WTC11 (cell line): ENCODE data around the gene AGAP1. TPM values are rescaled to one million over a fixed set of nuclear protein-coding genes. Genes with fewer than 3 reads are reported as not detected.

Experiments
- ATAC-seq: fragments of 200-7000 bp; cut with Tn5 transposase; 2 replicates; pipeline ENCODE4 v1.10.0; 2021; ENCODE audit warnings: mild to moderate bottlenecking, moderate library complexity
- CTCF ChIA-PET: fragments of 300-600 bp; sonication (Branson Sonifier 250); formaldehyde crosslinking; loops from one replicate; lab custom pipeline; 2021; ENCODE audit warnings: antibody characterized with exemption; lab: Charles Lee
- POLR2A ChIA-PET: fragments of 350-600 bp; sonication (Branson Sonifier 250); formaldehyde crosslinking; loops from one replicate; lab custom pipeline; 2021; ENCODE audit warnings: antibody characterized with exemption; lab: Charles Lee
- DNase-seq: peaks from one replicate; pipeline ENCODE4 v3.0.0; 2021; ENCODE audit warnings: low spot score
- H3K27ac Mint-ChIP-seq: 2 replicates; pipeline ENCODE4 v1.8.0; 2021; ENCODE audit warnings: mixed read lengths
- H3K27me3 Mint-ChIP-seq: 2 replicates; pipeline ENCODE4 v1.8.0; 2021; ENCODE audit warnings: low read depth, mild to moderate bottlenecking, moderate library complexity, mixed read lengths
- H3K36me3 Mint-ChIP-seq: 2 replicates; pipeline ENCODE4 v1.8.0; 2021; ENCODE audit warnings: mixed read lengths
- H3K4me1 Mint-ChIP-seq: 2 replicates; pipeline ENCODE4 v1.8.0; 2022; ENCODE audit warnings: mixed read lengths
- H3K4me3 Mint-ChIP-seq: 2 replicates; pipeline ENCODE4 v1.8.0; 2021; ENCODE audit warnings: mild to moderate bottlenecking, moderate library complexity, mixed read lengths
- H3K9me3 Mint-ChIP-seq: 2 replicates; pipeline ENCODE4 v1.8.0; 2021; ENCODE audit warnings: mixed read lengths
- EMX1 ChIP-seq: fragments of 250-450 bp; sonication (Bioruptor Pico); IDR thresholded peaks from 2 replicates; pipeline ENCODE4 v1.8.0; 2021; ENCODE audit warnings: mild to moderate bottlenecking
- FOXJ3 ChIP-seq: sonication (generic); formaldehyde crosslinking; IDR thresholded peaks from 2 replicates; pipeline ENCODE4 v1.9.0; 2021; ENCODE audit warnings: missing genetic modification reagents, mild to moderate bottlenecking, borderline replicate concordance
- GRHL2 ChIP-seq: fragments of 250-450 bp; sonication (Bioruptor Pico); IDR thresholded peaks from 2 replicates; pipeline ENCODE4 v1.8.0; 2022; ENCODE audit warnings: mild to moderate bottlenecking, moderate library complexity; ENCODE audit not compliant: insufficient replicate concordance, severe bottlenecking
- GTF2I ChIP-seq: fragments of 250-450 bp; sonication (Bioruptor Pico); conservative IDR thresholded peaks from 2 replicates; pipeline ENCODE4 v1.4.0; 2021; ENCODE audit warnings: mild to moderate bottlenecking
- JUN ChIP-seq: sonication (generic); formaldehyde crosslinking; IDR thresholded peaks from 2 replicates; pipeline ENCODE4 v1.8.0; 2023; ENCODE audit warnings: mild to moderate bottlenecking, missing genetic modification reagents
- NFYB ChIP-seq: sonication (generic); formaldehyde crosslinking; conservative IDR thresholded peaks from 2 replicates; pipeline ENCODE4 v1.8.0; 2022; ENCODE audit warnings: low read depth, missing genetic modification reagents
- RORB ChIP-seq: fragments of 250-450 bp; sonication (Bioruptor Pico); IDR thresholded peaks from 2 replicates; pipeline ENCODE4 v1.9.0; 2021; ENCODE audit warnings: mild to moderate bottlenecking
- SMAD3 ChIP-seq: sonication (generic); formaldehyde crosslinking; IDR thresholded peaks from 2 replicates; pipeline ENCODE4 v1.8.0; 2022; ENCODE audit warnings: missing genetic modification reagents, mild to moderate bottlenecking, borderline replicate concordance
- SOX15 ChIP-seq: fragments of 250-450 bp; sonication (Bioruptor Pico); IDR thresholded peaks from 2 replicates; pipeline ENCODE4 v1.9.0; 2021; ENCODE audit warnings: mild to moderate bottlenecking
- TEAD1 ChIP-seq: sonication (generic); formaldehyde crosslinking; IDR thresholded peaks from 2 replicates; pipeline ENCODE4 v1.8.0; 2022; ENCODE audit warnings: mild to moderate bottlenecking, missing genetic modification reagents
- TEAD4 ChIP-seq: sonication (generic); formaldehyde crosslinking; IDR thresholded peaks from 2 replicates; pipeline ENCODE4 v1.8.0; 2022; ENCODE audit warnings: mild to moderate bottlenecking, missing genetic modification reagents
- ZNF121 ChIP-seq: sonication (generic); formaldehyde crosslinking; IDR thresholded peaks from 2 replicates; pipeline ENCODE4 v1.8.0; 2023; ENCODE audit warnings: missing genetic modification reagents
- ZNF219 ChIP-seq: sonication (generic); formaldehyde crosslinking; IDR thresholded peaks from 2 replicates; pipeline ENCODE4 v1.8.0; 2023; ENCODE audit warnings: missing genetic modification reagents, mild to moderate bottlenecking, borderline replicate concordance
- ZNF232 ChIP-seq: sonication (generic); formaldehyde crosslinking; IDR thresholded peaks from 2 replicates; pipeline ENCODE4 v1.8.0; 2022; ENCODE audit warnings: mild to moderate bottlenecking, missing genetic modification reagents
- ZNF396 ChIP-seq: fragments of 250-450 bp; sonication (Bioruptor Pico); IDR thresholded peaks from 2 replicates; pipeline ENCODE4 v1.8.0; 2021; ENCODE audit warnings: mild to moderate bottlenecking, moderate library complexity, borderline replicate concordance
- ZNF423 ChIP-seq: fragments of 250-450 bp; sonication (Bioruptor Pico); IDR thresholded peaks from 2 replicates; pipeline ENCODE4 v2.1.2; 2022; ENCODE audit warnings: mild to moderate bottlenecking, moderate library complexity
- ZNF671 ChIP-seq: fragments of 250-450 bp; sonication (Bioruptor Pico); IDR thresholded peaks from 2 replicates; pipeline ENCODE4 v1.8.0; 2021; ENCODE audit warnings: mild to moderate bottlenecking
- total RNA-seq: library from RNA; stranded (reverse); gene quantifications from 3 replicates; pipeline ENCODE4 v1.2.3, GENCODE V29; 2021
- TF ChIP-seq, protein P1 (sequence below): sonication (generic); formaldehyde crosslinking; IDR thresholded peaks from 2 replicates; pipeline ENCODE4 v1.8.1; 2023; ENCODE audit warnings: mild to moderate bottlenecking, missing genetic modification reagents, borderline replicate concordance
- TF ChIP-seq, protein P2 (sequence below): sonication (generic); formaldehyde crosslinking; IDR thresholded peaks from 2 replicates; pipeline ENCODE4 v1.8.1; 2022; ENCODE audit warnings: missing genetic modification reagents, borderline replicate concordance
- TF ChIP-seq, protein P3 (sequence below): sonication (generic); formaldehyde crosslinking; IDR thresholded peaks from 2 replicates; pipeline ENCODE4 v1.8.1; 2023; ENCODE audit warnings: mild to moderate bottlenecking, missing genetic modification reagents, moderate library complexity
- TF ChIP-seq, protein P4 (sequence below): sonication (generic); formaldehyde crosslinking; IDR thresholded peaks from 2 replicates; pipeline ENCODE4 v1.8.0; 2022; ENCODE audit warnings: mild to moderate bottlenecking, missing genetic modification reagents
- TF ChIP-seq, protein P5 (sequence below): fragments of 250-450 bp; sonication (Bioruptor Pico); IDR thresholded peaks from 2 replicates; pipeline ENCODE4 v1.8.0; 2021; ENCODE audit warnings: mild to moderate bottlenecking
- TF ChIP-seq, protein P6 (sequence below): sonication (generic); formaldehyde crosslinking; conservative IDR thresholded peaks from 2 replicates; pipeline ENCODE4 v1.8.1; 2023; ENCODE audit warnings: mild to moderate bottlenecking, low read depth, missing genetic modification reagents, moderate library complexity

The AGAP1 gene
- total RNA-seq, 1 experiment from 2014 or later, result 49.3 TPM

DNA sequence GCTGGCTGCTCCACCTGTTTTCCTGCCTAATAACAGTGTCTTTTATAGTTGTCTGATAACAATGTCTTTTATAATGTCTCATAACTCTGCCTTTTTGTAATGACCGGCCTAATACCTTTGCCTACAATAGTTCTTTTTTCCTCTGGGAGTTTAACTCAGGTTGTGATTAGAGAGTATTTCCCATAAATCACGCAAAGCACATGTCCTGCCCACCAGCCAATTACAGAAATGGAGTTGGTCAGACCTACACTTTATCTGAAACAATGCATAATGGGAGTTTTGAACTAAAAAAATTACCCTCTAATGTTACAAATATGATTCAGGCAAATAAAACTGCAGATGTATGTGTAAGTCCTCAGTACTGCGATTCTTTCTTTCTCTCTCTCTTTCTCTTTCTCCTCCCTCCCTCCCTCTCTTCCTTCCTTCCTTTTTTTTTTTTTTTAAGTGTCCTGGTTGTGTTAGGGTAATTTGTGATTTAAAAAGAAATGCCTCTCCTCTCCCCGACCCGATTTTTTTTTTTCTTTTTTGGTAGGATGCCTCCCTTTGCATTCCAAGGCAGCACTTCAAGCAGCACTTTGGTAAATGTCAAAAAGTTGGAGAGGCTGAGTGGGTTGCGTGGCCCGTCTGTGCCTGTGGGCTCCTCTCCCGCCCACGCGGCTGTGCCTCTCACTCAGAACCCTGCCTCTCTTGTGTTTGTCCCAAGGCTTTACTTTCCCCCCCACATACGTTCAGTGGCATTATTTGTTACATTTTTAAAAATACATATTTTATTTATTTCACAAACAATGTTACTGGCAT lies 147.3 kb downstream of the AGAP1 start:
- TF ChIP-seq RORB (CRISPR knock-in tag), result no peak
- TF ChIP-seq ZNF671 (CRISPR knock-in tag), result no peak
- no peak for TF ChIP-seq ZNF423
- TF ChIP-seq NFYB (CRISPR knock-in tag), result no peak
- TF ChIP-seq GRHL2 (CRISPR knock-in tag), result no peak
- TF ChIP-seq EMX1 (CRISPR knock-in tag), result no peak
- no peak for TF ChIP-seq ZNF121
- TF ChIP-seq, protein P1, sequence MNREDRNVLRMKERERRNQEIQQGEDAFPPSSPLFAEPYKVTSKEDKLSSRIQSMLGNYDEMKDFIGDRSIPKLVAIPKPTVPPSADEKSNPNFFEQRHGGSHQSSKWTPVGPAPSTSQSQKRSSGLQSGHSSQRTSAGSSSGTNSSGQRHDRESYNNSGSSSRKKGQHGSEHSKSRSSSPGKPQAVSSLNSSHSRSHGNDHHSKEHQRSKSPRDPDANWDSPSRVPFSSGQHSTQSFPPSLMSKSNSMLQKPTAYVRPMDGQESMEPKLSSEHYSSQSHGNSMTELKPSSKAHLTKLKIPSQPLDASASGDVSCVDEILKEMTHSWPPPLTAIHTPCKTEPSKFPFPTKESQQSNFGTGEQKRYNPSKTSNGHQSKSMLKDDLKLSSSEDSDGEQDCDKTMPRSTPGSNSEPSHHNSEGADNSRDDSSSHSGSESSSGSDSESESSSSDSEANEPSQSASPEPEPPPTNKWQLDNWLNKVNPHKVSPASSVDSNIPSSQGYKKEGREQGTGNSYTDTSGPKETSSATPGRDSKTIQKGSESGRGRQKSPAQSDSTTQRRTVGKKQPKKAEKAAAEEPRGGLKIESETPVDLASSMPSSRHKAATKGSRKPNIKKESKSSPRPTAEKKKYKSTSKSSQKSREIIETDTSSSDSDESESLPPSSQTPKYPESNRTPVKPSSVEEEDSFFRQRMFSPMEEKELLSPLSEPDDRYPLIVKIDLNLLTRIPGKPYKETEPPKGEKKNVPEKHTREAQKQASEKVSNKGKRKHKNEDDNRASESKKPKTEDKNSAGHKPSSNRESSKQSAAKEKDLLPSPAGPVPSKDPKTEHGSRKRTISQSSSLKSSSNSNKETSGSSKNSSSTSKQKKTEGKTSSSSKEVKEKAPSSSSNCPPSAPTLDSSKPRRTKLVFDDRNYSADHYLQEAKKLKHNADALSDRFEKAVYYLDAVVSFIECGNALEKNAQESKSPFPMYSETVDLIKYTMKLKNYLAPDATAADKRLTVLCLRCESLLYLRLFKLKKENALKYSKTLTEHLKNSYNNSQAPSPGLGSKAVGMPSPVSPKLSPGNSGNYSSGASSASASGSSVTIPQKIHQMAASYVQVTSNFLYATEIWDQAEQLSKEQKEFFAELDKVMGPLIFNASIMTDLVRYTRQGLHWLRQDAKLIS (CRISPR knock-in tag), result no peak
- TF ChIP-seq GTF2I (CRISPR knock-in tag), result no peak
- TF ChIP-seq TEAD4 (CRISPR knock-in tag), result no peak
- no peak for TF ChIP-seq ZNF396
- no peak for TF ChIP-seq ZNF219 (CRISPR knock-in tag)
- TF ChIP-seq FOXJ3 (CRISPR knock-in tag), result no peak
- TF ChIP-seq ZNF232 (CRISPR knock-in tag), result no peak
- no peaks in the 10 kb centered on the region for H3K36me3 Mint-ChIP-seq
- no peak for ATAC-seq
- CTCF ChIA-PET, result interaction anchor here (1.2 to 1.4 kb wide), 2 partner anchors 29 to 46 kb away, joined by 3 to 4 read pairs; no protein-coding TSS in a partner anchor
- no peak overlapping the region for H3K4me3 Mint-ChIP-seq
- H3K4me1 Mint-ChIP-seq, result peaks cover 62% of the 10 kb centered on the region
- POLR2A ChIA-PET, result no interaction called here
- H3K27ac Mint-ChIP-seq, result peak overlapping the region; percentile 73
- no peak for DNase-seq
- no peaks in the 10 kb centered on the region for H3K27me3 Mint-ChIP-seq
- H3K9me3 Mint-ChIP-seq, result no peaks in the 10 kb centered on the region

DNA sequence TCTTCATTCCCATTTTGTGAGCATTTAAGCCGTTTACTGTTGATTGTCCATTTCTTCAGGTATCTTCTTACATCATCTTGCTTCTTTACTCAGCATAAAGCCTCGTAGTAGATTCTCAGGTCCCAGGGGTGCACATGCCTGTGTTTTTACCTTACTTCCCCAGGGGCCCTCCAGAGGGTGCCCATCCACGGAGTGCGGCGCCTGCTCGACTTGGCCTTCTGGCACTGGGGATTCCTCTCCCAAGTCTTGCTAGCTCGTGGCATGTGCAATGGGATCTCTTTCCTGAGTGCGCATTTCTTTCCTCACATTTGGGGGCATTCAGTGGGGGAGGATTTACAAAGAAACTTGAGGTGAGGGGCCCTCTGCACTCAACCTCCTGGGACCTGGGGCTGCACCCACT lies 148.1 kb downstream of the AGAP1 start:
- H3K36me3 Mint-ChIP-seq, result no peaks in the 10 kb centered on the region
- POLR2A ChIA-PET, result no interaction called here
- H3K4me3 Mint-ChIP-seq, result no peak overlapping the region
- ATAC-seq (peak; percentile 35; the same call in 1 of the 2 replicates), DNase-seq (no peak)
- peak overlapping the region; percentile 23; the same call in 1 of the 2 replicates for H3K27ac Mint-ChIP-seq
- CTCF ChIA-PET, result interaction anchor here (0.9 to 1.4 kb wide), 3 partner anchors 28 to 104 kb away, joined by 3 to 4 read pairs (median 4); no protein-coding TSS in a partner anchor
- H3K4me1 Mint-ChIP-seq, result peaks cover 62% of the 10 kb centered on the region
- no peaks in the 10 kb centered on the region for H3K9me3 Mint-ChIP-seq
- H3K27me3 Mint-ChIP-seq, result no peaks in the 10 kb centered on the region
- TF ChIP-seq JUN (no peak), GRHL2 (CRISPR knock-in tag) (no peak), SMAD3 (CRISPR knock-in tag) (no peak), ZNF671 (CRISPR knock-in tag) (no peak), SOX15 (CRISPR knock-in tag) (no peak), TEAD1 (CRISPR knock-in tag) (no peak), ZNF232 (CRISPR knock-in tag) (no peak), GTF2I (CRISPR knock-in tag) (no peak)
- TF ChIP-seq, protein P2, sequence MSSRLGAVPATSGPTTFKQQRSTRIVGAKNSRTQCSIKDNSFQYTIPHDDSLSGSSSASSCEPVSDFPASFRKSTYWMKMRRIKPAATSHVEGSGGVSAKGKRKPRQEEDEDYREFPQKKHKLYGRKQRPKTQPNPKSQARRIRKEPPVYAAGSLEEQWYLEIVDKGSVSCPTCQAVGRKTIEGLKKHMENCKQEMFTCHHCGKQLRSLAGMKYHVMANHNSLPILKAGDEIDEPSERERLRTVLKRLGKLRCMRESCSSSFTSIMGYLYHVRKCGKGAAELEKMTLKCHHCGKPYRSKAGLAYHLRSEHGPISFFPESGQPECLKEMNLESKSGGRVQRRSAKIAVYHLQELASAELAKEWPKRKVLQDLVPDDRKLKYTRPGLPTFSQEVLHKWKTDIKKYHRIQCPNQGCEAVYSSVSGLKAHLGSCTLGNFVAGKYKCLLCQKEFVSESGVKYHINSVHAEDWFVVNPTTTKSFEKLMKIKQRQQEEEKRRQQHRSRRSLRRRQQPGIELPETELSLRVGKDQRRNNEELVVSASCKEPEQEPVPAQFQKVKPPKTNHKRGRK, result no peak
- TF ChIP-seq, protein P3, sequence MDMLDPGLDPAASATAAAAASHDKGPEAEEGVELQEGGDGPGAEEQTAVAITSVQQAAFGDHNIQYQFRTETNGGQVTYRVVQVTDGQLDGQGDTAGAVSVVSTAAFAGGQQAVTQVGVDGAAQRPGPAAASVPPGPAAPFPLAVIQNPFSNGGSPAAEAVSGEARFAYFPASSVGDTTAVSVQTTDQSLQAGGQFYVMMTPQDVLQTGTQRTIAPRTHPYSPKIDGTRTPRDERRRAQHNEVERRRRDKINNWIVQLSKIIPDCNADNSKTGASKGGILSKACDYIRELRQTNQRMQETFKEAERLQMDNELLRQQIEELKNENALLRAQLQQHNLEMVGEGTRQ (CRISPR knock-in tag), result no peak
- TF ChIP-seq, protein P4, sequence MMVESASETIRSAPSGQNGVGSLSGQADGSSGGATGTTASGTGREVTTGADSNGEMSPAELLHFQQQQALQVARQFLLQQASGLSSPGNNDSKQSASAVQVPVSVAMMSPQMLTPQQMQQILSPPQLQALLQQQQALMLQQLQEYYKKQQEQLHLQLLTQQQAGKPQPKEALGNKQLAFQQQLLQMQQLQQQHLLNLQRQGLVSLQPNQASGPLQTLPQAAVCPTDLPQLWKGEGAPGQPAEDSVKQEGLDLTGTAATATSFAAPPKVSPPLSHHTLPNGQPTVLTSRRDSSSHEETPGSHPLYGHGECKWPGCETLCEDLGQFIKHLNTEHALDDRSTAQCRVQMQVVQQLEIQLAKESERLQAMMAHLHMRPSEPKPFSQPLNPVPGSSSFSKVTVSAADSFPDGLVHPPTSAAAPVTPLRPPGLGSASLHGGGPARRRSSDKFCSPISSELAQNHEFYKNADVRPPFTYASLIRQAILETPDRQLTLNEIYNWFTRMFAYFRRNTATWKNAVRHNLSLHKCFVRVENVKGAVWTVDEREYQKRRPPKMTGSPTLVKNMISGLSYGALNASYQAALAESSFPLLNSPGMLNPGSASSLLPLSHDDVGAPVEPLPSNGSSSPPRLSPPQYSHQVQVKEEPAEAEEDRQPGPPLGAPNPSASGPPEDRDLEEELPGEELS, result no peak
- TF ChIP-seq, protein P5, sequence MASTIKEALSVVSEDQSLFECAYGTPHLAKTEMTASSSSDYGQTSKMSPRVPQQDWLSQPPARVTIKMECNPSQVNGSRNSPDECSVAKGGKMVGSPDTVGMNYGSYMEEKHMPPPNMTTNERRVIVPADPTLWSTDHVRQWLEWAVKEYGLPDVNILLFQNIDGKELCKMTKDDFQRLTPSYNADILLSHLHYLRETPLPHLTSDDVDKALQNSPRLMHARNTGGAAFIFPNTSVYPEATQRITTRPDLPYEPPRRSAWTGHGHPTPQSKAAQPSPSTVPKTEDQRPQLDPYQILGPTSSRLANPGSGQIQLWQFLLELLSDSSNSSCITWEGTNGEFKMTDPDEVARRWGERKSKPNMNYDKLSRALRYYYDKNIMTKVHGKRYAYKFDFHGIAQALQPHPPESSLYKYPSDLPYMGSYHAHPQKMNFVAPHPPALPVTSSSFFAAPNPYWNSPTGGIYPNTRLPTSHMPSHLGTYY (CRISPR knock-in tag), result no peak
- TF ChIP-seq, protein P6, sequence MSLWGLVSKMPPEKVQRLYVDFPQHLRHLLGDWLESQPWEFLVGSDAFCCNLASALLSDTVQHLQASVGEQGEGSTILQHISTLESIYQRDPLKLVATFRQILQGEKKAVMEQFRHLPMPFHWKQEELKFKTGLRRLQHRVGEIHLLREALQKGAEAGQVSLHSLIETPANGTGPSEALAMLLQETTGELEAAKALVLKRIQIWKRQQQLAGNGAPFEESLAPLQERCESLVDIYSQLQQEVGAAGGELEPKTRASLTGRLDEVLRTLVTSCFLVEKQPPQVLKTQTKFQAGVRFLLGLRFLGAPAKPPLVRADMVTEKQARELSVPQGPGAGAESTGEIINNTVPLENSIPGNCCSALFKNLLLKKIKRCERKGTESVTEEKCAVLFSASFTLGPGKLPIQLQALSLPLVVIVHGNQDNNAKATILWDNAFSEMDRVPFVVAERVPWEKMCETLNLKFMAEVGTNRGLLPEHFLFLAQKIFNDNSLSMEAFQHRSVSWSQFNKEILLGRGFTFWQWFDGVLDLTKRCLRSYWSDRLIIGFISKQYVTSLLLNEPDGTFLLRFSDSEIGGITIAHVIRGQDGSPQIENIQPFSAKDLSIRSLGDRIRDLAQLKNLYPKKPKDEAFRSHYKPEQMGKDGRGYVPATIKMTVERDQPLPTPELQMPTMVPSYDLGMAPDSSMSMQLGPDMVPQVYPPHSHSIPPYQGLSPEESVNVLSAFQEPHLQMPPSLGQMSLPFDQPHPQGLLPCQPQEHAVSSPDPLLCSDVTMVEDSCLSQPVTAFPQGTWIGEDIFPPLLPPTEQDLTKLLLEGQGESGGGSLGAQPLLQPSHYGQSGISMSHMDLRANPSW, result no peak
